ENCODE results near the gene LAMA3.

Gene LAMA3

DNA sequence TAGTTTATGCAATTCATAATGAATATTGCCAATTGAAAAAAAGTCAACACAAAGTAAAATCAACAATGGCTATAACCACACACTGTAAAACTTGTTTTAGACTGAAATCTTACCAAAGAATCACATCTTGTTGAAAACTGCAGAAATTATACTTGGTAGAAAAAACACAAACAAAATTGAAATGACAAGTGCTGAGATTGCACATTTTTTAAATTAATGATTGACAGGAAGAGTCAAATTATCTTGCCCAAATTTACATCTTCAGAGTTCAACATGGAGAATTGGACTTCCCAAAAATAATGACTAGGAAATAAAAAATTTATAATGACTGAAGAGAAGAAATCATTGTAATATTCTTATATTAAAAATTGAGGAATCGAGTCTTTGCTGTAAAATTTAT is 240.7 kb downstream of the LAMA3 start:
- H3K4me3 ChIP-seq (ENCODE audit: low read depth, low read length) = no peak overlapping the region
- H3K4me1 ChIP-seq (ENCODE audit: control insufficient read depth, insufficient read depth, low read length) = no peaks in the 10 kb centered on the region
- ChIA-PET CTCF (interaction anchor here (0.7 to 4.4 kb wide), 2 partner anchors 12 to 216 kb away, joined by 5 to 47 read pairs; no protein-coding TSS in a partner anchor), POLR2A (no interaction called here)
- peaks cover 8 to 45% of the 10 kb centered on the region in 2 experiments for H3K36me3 ChIP-seq (ENCODE audit: control insufficient read depth in 2 of 2, insufficient read depth in 1 of 2, low read length in 2 of 2)
- TF ChIP-seq KLF1 (tag by site-specific recombination; IDR thresholded peaks at IDR 0.05) (no peak), ZSCAN16 (tag by site-specific recombination; IDR thresholded peaks at IDR 0.05) (no peak), ZNF404 (tag by site-specific recombination; IDR thresholded peaks at IDR 0.05) (no peak), FEZF1 (tag by site-specific recombination; IDR thresholded peaks at IDR 0.05) (no peak), ZNF521 (tag by site-specific recombination; IDR thresholded peaks at IDR 0.05) (no peak), ZNF792 (tag by site-specific recombination; IDR thresholded peaks at IDR 0.05) (no peak), ZNF701 (tag by site-specific recombination; IDR thresholded peaks at IDR 0.05) (no peak), KLF9 (tag by site-specific recombination; IDR thresholded peaks at IDR 0.05; ENCODE audit: low read depth) (no peak), MEIS1 (CRISPR knock-in tag; IDR thresholded peaks at IDR 0.05; ENCODE audit: borderline replicate concordance) (no peak), GLIS1 (tag by site-specific recombination; IDR thresholded peaks at IDR 0.05) (no peak), ZNF433 (tag by site-specific recombination; IDR thresholded peaks at IDR 0.05; ENCODE audit: low read depth) (no peak), PRDM1 (tag by site-specific recombination; IDR thresholded peaks at IDR 0.05) (no peak), ZNF155 (tag by site-specific recombination; IDR thresholded peaks at IDR 0.05) (no peak), ZNF2 (tag by site-specific recombination; IDR thresholded peaks at IDR 0.05) (no peak)
- TF ChIP-seq, protein P1, sequence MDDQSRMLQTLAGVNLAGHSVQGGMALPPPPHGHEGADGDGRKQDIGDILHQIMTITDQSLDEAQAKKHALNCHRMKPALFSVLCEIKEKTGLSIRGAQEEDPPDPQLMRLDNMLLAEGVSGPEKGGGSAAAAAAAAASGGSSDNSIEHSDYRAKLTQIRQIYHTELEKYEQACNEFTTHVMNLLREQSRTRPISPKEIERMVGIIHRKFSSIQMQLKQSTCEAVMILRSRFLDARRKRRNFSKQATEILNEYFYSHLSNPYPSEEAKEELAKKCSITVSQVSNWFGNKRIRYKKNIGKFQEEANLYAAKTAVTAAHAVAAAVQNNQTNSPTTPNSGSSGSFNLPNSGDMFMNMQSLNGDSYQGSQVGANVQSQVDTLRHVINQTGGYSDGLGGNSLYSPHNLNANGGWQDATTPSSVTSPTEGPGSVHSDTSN (CRISPR knock-in tag; IDR thresholded peaks at IDR 0.05) = no peak
- TF ChIP-seq, protein P2, sequence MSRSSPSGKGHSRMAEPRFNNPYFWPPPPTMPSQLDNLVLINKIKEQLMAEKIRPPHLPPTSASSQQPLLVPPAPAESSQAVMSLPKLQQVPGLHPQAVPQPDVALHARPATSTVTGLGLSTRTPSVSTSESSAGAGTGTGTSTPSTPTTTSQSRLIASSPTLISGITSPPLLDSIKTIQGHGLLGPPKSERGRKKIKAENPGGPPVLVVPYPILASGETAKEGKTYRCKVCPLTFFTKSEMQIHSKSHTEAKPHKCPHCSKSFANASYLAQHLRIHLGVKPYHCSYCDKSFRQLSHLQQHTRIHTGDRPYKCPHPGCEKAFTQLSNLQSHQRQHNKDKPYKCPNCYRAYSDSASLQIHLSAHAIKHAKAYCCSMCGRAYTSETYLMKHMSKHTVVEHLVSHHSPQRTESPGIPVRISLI (tag by site-specific recombination; IDR thresholded peaks at IDR 0.05) = no peak
- TF ChIP-seq, protein P3, sequence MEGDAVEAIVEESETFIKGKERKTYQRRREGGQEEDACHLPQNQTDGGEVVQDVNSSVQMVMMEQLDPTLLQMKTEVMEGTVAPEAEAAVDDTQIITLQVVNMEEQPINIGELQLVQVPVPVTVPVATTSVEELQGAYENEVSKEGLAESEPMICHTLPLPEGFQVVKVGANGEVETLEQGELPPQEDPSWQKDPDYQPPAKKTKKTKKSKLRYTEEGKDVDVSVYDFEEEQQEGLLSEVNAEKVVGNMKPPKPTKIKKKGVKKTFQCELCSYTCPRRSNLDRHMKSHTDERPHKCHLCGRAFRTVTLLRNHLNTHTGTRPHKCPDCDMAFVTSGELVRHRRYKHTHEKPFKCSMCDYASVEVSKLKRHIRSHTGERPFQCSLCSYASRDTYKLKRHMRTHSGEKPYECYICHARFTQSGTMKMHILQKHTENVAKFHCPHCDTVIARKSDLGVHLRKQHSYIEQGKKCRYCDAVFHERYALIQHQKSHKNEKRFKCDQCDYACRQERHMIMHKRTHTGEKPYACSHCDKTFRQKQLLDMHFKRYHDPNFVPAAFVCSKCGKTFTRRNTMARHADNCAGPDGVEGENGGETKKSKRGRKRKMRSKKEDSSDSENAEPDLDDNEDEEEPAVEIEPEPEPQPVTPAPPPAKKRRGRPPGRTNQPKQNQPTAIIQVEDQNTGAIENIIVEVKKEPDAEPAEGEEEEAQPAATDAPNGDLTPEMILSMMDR (tag by site-specific recombination; IDR thresholded peaks at IDR 0.05) = no peak
- TF ChIP-seq, protein P4, sequence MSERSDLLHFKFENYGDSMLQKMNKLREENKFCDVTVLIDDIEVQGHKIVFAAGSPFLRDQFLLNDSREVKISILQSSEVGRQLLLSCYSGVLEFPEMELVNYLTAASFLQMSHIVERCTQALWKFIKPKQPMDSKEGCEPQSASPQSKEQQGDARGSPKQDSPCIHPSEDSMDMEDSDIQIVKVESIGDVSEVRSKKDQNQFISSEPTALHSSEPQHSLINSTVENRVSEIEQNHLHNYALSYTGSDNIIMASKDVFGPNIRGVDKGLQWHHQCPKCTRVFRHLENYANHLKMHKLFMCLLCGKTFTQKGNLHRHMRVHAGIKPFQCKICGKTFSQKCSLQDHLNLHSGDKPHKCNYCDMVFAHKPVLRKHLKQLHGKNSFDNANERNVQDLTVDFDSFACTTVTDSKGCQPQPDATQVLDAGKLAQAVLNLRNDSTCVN (tag by site-specific recombination; optimal IDR thresholded peaks at IDR 0.05) = no peak
- H3K9me3 ChIP-seq (ENCODE audit: control insufficient read depth, insufficient read depth, low read depth, low read length) = no peaks in the 10 kb centered on the region
- H3K27ac ChIP-seq (ENCODE audit: extremely low read depth, low read depth, low read length) = no peak overlapping the region

DNA sequence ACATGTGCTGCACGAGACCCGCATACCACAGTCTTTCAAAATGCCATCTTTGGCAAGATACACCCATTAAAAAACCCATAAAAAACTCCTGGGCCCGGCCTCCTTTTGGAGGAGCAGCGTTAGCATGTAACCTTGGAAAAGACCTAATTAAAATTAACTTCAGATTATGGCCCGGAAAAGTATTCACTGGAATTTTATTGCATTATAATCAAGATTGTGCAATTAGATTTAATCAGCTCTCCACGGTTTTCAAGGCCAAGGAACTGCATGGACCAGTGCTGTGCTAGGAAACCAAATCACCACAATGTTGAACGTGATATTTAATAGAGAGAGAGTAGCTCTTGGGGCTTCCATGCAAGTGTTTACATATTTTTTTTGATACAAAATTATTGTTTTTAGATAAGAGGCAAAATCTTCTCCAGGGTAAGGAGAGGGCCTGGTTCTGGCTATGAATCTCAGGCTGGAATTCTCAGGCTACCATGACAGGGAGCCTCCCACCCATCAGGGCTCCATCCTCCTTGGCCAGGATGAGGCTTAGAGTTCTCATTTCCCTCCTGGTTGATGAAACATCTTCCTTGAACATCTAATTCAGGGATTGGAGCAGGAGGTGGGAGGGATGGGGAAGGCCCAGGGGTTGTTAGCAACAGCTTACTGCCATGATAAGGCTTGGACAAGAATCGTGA is 243.3 kb downstream of the LAMA3 start:
- CTCF ChIA-PET = interaction anchor here (1.0 to 1.2 kb wide), 2 partner anchors 14 to 187 kb away, joined by 3 to 4 read pairs; no protein-coding TSS in a partner anchor
- POLR2A ChIA-PET = no interaction called here
- H3K4me1 ChIP-seq (ENCODE audit: control insufficient read depth, insufficient read depth, low read length) = no peaks in the 10 kb centered on the region

More for the DNA sequence above, 243.3 kb downstream of the LAMA3 start:
- Histone ChIP-seq H3K9me3 (ENCODE audit: control insufficient read depth, insufficient read depth, low read depth, low read length) (no peaks in the 10 kb centered on the region), H3K36me3 (ENCODE audit: control insufficient read depth in 2 of 2, insufficient read depth in 1 of 2, low read length in 2 of 2) (peaks cover 8 to 45% of the 10 kb centered on the region in 2 experiments), H3K4me3 (ENCODE audit: low read depth, low read length) (no peak overlapping the region), H3K27ac (ENCODE audit: extremely low read depth, low read depth, low read length) (no peak overlapping the region)
- no peak for TF ChIP-seq ZNF24 (tag by site-specific recombination; IDR thresholded peaks at IDR 0.05)
- no peak for TF ChIP-seq ZNF843 (tag by site-specific recombination; IDR thresholded peaks at IDR 0.05)
- TF ChIP-seq, protein P5, sequence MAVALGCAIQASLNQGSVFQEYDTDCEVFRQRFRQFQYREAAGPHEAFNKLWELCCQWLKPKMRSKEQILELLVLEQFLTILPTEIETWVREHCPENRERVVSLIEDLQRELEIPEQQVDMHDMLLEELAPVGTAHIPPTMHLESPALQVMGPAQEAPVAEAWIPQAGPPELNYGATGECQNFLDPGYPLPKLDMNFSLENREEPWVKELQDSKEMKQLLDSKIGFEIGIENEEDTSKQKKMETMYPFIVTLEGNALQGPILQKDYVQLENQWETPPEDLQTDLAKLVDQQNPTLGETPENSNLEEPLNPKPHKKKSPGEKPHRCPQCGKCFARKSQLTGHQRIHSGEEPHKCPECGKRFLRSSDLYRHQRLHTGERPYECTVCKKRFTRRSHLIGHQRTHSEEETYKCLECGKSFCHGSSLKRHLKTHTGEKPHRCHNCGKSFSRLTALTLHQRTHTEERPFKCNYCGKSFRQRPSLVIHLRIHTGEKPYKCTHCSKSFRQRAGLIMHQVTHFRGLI (tag by site-specific recombination; IDR thresholded peaks at IDR 0.05) = no peak
- TF ChIP-seq, protein P6, sequence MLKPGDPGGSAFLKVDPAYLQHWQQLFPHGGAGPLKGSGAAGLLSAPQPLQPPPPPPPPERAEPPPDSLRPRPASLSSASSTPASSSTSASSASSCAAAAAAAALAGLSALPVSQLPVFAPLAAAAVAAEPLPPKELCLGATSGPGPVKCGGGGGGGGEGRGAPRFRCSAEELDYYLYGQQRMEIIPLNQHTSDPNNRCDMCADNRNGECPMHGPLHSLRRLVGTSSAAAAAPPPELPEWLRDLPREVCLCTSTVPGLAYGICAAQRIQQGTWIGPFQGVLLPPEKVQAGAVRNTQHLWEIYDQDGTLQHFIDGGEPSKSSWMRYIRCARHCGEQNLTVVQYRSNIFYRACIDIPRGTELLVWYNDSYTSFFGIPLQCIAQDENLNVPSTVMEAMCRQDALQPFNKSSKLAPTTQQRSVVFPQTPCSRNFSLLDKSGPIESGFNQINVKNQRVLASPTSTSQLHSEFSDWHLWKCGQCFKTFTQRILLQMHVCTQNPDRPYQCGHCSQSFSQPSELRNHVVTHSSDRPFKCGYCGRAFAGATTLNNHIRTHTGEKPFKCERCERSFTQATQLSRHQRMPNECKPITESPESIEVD (tag by site-specific recombination; IDR thresholded peaks at IDR 0.05) = 0 out of 2 replicates have a peak, but pooled peaks have one; percentile 7
- TF ChIP-seq KLF16 (tag by site-specific recombination; IDR thresholded peaks at IDR 0.05) = 0 out of 2 replicates have a peak, but pooled peaks have one; percentile 15
